Measurements from ENCODE around the gene JAML.

GRCh38 chr11:118207079-118207478 lies 17.7 kb downstream of the JAML start:
- TF ChIP-seq CTCF (IDR thresholded peaks at IDR 0.05) (no peak), POLR2AphosphoS5 (IDR thresholded peaks at IDR 0.05) (no peak), POLR2A (IDR thresholded peaks at IDR 0.05) (no peak)
